Non-pigmented ciliary epithelial cell (primary cell): Measurements from ENCODE around the gene RC3H2.

ENCODE experiments used
- DNase-seq: peaks from one replicate; pipeline ENCODE4 v3.0.0-alpha.2; 2010; ENCODE audit warnings: low read depth

The RC3H2 gene

GRCh38 chr9:122800066-122801060 lies 104.8 kb downstream of the RC3H2 start, which contains the start of gene OR1K1:
Gene OR1K1 (plus strand): TSS chr9:122800123. CDS start chr9:122800123, 0 bp downstream.
- no peak for DNase-seq

GRCh38 chr9:122797316-122798063 lies 107.7 kb downstream of the RC3H2 start:
- no peak for DNase-seq
